ENCODE results near the gene MAP1S. TPM values are rescaled to one million over a fixed set of nuclear protein-coding genes. Genes with fewer than 3 reads are reported as not detected.

Gene MAP1S
- total RNA-seq, 4 donors from 2014 or later = 17.9 to 35.5 (median 27.9) TPM

GRCh38 chr19:17681505-17682125 lies 37.7 kb upstream of the MAP1S start:
- 52 to 53% methylated on average over 25 of the region's 25 CpGs for WGBS, 2 donors
- intact Hi-C loops (cut with DNase I) = no loop called here
- no peaks in the 10 kb centered on the region for H3K9me3 ChIP-seq
- H3K36me3 ChIP-seq = no peaks in the 10 kb centered on the region
- no peak for DNase-seq
- no peak for TF ChIP-seq CTCF (IDR thresholded peaks at IDR 0.05)
- no peak for TF ChIP-seq POLR2A (IDR thresholded peaks at IDR 0.05)
- peaks cover 0 to 12% of the 10 kb centered on the region in 2 donors for H3K4me1 ChIP-seq
- H3K27me3 ChIP-seq = no peaks in the 10 kb centered on the region
- no peak overlapping the region for H3K27ac ChIP-seq
- no peak overlapping the region for H3K4me3 ChIP-seq (replicated peaks in 1 of 3)

GRCh38 chr19:17682273-17682672 lies 37.0 kb upstream of the MAP1S start:
- Histone ChIP-seq H3K4me3 (replicated peaks in 1 of 3) (no peak overlapping the region), H3K27me3 (peaks cover 4% of the 10 kb centered on the region), H3K27ac (no peak overlapping the region), H3K9me3 (no peaks in the 10 kb centered on the region), H3K36me3 (no peaks in the 10 kb centered on the region), H3K4me1 (peaks cover 0 to 17% of the 10 kb centered on the region in 2 donors)
- no peak for DNase-seq
- WGBS, 2 donors = 70 to 71% methylated on average over 5 of the region's 5 CpGs
- no peak for TF ChIP-seq CTCF (IDR thresholded peaks at IDR 0.05)
- no peak for TF ChIP-seq POLR2A (IDR thresholded peaks at IDR 0.05)
- intact Hi-C loops (cut with DNase I) = no loop called here

- no peak overlapping the region for H3K27ac ChIP-seq
- TF ChIP-seq POLR2A (IDR thresholded peaks at IDR 0.05) (no peak), CTCF (IDR thresholded peaks at IDR 0.05) (no peak)
- peaks cover 0 to 22% of the 10 kb centered on the region in 2 donors for H3K4me1 ChIP-seq
- no peaks in the 10 kb centered on the region for H3K36me3 ChIP-seq
- H3K4me3 ChIP-seq (replicated peaks in 1 of 3) = no peak overlapping the region
- no peaks in the 10 kb centered on the region for H3K9me3 ChIP-seq
- no peak for DNase-seq
- peaks cover 11% of the 10 kb centered on the region for H3K27me3 ChIP-seq
- intact Hi-C loops (cut with DNase I) = no loop called here
- 82 to 90% methylated on average over 4 of the region's 4 CpGs for WGBS, 2 donors
Measured at GRCh38 chr19:17683078-17683477, 36.2 kb upstream of the MAP1S start.

GRCh38 chr19:17684256-17684655 lies 35.0 kb upstream of the MAP1S start:
- intact Hi-C loops (cut with DNase I) = no loop called here
- Histone ChIP-seq H3K4me3 (replicated peaks in 1 of 3) (no peak overlapping the region), H3K4me1 (peaks cover 0 to 26% of the 10 kb centered on the region in 2 donors), H3K36me3 (no peaks in the 10 kb centered on the region), H3K9me3 (no peaks in the 10 kb centered on the region), H3K27me3 (peaks cover 11% of the 10 kb centered on the region), H3K27ac (no peak overlapping the region)
- 60 to 82% methylated on average over 4 of the region's 4 CpGs for WGBS, 2 donors
- TF ChIP-seq CTCF (IDR thresholded peaks at IDR 0.05) = no peak
- no peak for TF ChIP-seq POLR2A (IDR thresholded peaks at IDR 0.05)
- DNase-seq = no peak

GRCh38 chr19:17685451-17686022 lies 33.7 kb upstream of the MAP1S start:
- H3K36me3 ChIP-seq = no peaks in the 10 kb centered on the region
- peaks cover 11% of the 10 kb centered on the region for H3K27me3 ChIP-seq
- H3K9me3 ChIP-seq = no peaks in the 10 kb centered on the region
- H3K4me1 ChIP-seq = peaks cover 0 to 17% of the 10 kb centered on the region in 2 donors
- intact Hi-C loops (cut with DNase I) = no loop called here
- WGBS, 2 donors = 50 to 52% methylated on average over 15 of the region's 15 CpGs
- DNase-seq = no peak
- H3K4me3 ChIP-seq (replicated peaks in 1 of 3) = no peak overlapping the region
- TF ChIP-seq POLR2A (IDR thresholded peaks at IDR 0.05) (no peak), CTCF (IDR thresholded peaks at IDR 0.05) (no peak)
- no peak overlapping the region for H3K27ac ChIP-seq

Measured in thyroid gland (tissue), 4 donors.